Medulla oblongata (tissue), 1 donor: Measurements from ENCODE around the gene GNG3.
"Not testable (repeated sequence)": the region's sequence is repeated elsewhere in the genome, so short reads cannot be mapped to it uniquely, and the experiment has no call there.

ENCODE experiments used
- DNase-seq: peaks from one replicate; pipeline ENCODE4 v3.0.0-alpha.2; 2015; ENCODE audit errors: extremely low spot score

The GNG3 gene

DNA sequence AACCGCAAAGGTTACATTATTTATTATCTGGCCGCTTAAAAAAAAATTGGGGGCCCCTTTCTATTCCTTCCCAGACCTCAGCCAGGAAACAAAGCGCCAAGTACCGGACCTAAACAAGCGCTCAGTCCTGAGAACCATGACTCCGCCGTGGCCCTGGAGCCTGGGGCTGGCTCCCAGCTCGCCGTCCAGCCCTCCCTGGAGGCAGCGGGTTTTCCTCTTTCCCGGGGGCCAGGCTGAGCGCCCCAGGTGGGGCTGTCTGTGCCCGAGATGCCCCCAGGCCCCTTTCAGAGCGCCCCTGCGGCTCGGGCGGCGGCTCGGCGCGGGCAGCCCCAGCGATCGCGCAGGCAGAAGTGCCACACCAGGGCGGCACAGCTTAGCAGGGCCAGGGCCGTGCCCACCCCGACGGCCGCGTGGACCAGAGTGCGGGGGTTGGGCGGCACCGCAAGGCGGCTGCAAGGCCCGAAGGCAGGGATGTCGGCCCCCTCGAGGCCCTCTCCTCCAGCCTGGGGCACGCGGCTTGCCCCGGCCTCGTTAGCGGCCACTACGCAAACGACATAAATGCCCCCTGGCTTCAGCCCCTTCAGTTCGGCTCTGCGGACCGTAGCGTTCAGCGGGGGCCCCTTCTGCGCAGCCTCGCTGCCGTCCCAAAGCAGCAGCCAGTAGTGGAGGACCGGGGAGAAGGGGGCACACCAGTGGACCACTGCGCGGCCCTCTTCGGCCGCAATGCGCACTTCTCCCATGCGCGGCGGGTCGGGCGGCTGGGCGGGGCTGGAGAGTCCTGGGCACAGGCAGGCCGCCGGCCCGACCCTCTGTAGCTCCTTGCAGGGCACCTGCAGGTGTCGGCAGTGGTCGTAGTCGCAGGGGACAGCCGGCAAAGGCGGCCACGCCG lies 19.7 kb upstream of the GNG3 start:
- DNase-seq, result no peak

DNA sequence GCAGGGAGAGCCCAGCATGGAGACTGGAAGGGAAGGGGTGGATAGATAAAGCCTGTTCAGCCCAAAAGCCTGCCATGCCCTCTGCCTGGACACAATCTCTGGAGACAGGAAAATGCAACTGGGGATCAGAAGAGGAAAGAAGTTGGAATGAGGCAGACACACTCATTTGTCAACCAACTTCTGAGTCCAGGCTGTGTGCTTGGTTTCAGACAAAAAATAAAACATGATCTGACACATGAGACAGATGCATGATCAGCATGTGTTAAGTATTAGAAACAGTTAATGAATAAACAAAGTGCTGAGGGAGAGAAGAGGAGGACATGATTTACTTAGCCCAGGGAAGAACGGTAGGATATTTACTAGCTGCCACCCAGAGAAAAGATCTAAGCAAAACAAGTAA lies 19.0 kb upstream of the GNG3 start:
- no peak for DNase-seq

DNA sequence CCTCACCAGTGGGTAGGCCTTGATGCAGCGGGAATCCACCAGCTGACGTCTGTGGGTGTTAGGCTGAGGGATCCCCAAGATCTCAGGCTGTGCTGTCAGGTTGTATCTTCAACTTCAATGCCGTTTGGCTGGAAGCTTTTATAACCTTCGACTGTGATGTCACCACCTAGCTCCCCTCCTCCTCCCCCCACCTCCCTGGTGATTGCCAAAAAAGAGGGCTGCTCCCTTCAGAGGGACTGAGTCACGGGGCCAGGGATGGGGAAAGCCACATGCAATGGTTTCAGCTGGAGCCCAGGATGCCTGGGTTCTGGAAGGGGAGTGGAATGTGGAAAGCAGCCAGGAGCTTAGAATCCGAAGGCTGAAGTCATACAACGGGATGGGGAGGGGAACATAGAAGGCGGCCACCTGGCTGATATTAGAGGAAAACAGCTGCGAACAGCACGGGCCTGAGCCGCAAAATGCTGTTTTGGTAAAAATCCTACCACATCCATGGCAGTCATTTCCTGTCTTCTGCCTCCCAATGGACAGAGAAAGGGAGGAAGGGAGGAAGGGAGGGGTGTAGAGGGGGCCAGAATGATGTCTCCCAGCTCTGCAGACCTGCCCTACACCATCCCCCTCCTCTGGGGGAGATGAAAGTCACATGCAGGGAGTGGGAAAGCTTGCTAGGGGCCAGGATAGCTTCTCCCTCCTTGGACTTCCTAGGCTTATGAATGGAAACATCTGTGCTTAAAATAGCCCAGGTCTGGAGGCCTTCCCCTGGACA lies 17.9 kb upstream of the GNG3 start, which contains the start of gene LRRN4CL:
Gene LRRN4CL (minus strand): TSS at position 110 of the 763 bp plus-strand sequence. CDS start 1,022 bp downstream, outside the sequence.
- DNase-seq, result no peak

DNA sequence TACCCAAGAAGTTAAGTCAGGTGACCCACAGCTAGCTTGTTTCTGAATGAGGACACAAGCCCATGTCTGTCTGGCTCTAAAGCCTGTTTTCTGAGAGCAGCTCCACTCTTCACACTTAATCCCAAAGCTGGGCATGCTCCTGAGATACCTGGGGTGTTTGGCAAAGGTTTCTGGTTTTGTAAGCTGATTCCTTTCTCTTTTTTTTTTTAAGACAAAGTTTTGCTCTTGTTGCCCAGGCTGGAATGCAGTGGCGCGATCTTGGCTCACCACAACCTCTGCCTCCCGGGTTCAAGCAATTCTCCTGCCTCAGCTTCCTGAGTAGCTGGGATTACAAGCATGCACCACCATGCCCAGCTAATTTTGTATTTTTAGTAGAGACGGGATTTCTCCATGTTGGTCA lies 13.9 kb upstream of the GNG3 start:
- not testable (repeated sequence) for DNase-seq

DNA sequence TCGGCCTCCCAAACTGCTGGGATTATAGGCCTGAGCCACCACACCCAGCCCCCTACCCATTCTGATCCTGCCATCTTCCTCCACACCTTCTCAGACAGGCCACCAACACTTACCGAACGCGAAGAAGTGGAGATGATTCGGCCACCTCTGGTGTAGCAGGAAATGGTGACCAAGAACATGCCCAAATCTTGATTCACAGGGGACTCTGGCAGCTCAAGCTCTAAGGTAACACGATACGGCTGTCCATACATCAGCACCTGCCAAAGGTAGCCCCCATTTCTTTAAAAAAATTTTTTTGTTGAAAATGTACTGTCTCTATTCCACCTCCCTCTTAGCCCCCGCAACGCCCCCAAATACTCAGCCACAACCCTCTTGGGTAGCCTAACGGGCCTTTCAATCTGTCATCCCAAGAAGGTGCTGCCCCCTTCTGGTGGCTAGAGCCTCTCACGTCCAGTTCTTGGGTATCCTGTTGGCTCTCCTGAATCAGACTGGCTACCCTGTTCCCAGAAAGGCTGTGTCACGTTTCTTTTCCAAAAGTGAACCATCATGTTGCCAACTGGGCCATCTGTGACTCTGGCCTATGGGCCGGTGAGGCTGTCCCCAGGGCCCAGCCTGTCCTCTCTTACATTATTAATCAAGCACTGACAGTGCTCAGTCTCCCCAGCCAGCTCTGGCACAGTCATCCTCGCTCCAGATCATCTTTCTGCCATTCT lies 12.9 kb upstream of the GNG3 start:
- DNase-seq, result peak; percentile 90

DNA sequence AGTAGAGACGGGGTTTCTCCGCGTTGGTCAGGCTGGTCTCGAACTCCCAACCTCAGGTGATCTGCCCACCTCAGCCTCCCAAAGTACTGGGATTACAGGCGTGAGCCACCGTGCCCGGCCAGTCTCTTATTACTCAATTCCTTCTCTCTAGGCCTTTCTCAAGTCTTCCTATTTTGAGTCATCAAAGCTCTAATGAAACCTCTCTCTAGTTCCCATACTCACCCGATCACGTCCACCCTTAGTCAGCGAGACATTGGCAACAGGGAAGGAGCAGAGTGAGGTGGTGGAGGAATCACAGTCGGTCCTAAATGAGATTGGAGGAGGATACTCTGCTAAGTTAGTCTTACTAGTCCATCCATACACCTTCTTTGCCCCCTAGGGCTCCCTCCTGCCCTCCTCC lies 5.2 kb upstream of the GNG3 start:
- DNase-seq, result no peak

DNA sequence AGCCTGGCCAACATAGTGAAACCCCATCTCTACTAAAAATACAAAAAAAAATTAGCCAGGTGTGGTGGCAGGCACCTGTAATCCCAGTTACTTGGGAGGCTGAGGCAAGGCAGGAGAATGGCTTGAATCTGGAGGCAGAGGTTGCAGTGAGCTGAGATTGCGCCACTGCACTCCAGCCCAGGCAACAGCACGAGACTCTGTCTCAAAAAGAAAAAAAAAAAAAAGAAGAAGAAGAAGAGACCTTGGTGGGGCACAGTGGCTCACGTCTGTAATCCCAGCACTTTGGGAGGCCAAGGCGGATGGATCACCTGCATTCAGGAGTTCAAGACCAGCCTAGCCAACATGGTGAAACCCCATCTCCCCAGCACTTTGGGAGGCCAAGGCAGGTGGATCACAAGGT lies 3.6 kb upstream of the GNG3 start:
- not testable (repeated sequence) for DNase-seq

DNA sequence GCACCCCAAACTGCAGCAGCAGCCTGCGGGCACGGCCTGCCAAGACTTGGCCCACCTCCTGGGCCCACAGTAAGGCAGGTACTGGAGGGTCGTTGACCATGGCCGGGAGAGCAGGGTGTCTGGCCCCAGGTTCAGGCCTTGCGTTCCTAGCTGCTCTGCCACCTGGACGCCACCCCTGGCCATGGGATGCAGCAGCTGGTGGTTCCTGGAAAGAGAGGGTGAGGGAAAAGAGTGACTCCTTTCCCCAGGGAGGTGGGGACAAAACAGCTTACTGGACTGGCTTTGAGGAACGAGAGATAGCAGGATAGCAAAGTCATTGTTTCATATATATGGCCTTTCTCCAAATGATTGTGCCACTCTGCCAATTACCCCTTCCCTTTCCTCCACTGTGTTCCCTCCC lies 2.1 kb upstream of the GNG3 start:
- no peak for DNase-seq

DNA sequence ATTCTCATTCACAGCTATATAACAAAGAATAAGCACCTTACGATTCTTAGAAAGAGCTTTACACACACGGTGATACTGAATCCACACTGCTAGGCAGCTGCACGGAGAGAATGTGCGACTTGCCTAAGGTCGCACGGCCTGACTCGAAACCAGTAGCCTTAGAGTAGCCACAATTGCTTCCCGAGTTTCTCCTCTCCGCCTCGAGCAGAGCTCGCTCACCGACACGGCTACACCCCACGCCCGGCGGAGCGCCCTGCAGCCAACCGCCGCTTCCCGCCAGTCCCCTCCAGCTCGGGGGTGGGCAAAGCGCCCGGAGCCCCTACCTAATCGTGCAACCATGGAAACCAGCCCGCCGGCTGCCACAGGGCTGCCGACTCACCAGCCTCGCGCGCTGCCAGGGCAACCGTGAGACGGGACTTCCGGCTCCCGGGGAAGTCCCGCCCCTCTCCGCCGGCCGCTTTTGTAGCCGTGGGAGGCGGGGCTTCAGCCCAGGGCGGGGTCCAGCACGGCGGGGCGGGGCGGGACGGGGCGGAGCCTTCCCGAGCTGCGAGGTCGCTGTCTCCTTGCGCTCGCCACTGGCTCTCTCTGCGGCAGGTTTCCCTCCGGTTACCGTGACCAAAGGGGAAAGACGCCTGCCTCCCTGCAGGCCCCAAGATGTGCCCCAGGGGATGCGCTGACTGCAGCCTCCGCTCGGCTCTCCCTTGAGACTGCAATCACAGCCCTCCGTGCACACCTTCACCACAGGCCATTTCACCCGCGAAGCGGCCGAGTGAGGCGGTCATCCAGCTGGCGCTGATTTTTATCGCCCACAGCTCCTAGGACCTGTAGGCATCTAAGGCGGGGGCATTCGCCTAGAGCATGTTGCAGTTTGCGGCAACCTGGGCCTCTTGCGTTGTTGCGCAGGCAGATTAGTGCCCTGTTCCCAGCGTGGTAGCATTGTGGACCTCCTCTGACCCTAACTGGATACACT lies 1.3 kb upstream of the GNG3 start:
- peak; percentile 96 for DNase-seq

DNA sequence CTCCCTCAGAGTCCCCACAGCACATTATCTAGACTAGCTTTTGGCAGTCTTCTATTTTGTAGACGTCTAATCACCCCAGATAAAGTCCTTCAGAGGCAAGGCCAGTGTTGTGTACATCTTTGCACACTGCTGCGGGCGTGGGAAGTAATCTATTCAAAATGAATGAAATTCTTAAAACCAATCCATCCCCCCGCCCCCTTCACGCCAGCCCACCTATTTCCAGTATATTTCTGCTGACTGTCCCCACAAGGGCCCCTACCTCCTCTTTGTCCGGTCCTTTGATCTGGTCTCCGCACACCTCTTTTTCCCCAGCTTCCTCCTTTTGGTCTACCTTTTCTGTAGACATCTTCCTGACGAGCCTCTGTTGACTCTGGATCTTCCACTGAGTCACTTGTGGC lies 627 bp upstream of the GNG3 start:
- no peak for DNase-seq

DNA sequence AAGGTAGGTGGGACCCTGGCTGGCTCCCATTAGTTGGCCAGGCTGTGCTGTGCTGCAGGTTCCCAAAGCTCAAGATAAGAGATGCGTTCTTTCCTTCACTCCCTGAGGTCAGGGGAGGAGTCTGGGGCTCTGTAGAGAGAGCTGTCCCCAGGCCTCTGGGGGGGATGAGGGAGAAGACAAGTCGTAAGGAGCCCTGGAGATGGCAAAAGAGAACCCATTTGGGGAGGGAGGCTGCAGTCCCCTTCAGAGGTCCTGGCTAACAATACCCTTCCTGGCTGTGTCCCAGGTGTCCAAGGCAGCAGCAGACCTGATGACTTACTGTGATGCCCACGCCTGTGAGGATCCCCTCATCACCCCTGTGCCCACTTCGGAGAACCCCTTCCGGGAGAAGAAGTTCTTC lies 916 bp downstream of the GNG3 start:
- DNase-seq, result no peak

DNA sequence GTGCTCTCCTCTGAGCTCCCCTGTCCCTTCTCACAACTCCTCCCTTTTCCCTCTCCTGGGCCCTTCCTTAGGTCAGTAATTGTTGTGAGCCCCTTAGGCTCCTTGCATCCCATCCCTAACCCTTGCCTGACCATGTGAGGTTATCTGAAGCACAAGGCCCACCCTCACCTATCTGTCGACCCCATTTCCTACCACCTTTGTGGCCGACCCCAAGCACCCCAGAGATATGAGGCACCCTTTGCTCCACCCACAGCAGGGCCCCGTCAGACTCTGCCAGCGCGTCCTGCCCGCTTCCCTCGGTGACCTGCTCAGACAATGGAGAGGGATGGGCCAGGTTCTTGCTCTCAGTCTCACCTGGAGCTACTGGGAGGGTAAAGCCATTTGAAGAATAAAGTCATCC lies 1.3 kb downstream of the GNG3 start:
- no peak for DNase-seq

DNA sequence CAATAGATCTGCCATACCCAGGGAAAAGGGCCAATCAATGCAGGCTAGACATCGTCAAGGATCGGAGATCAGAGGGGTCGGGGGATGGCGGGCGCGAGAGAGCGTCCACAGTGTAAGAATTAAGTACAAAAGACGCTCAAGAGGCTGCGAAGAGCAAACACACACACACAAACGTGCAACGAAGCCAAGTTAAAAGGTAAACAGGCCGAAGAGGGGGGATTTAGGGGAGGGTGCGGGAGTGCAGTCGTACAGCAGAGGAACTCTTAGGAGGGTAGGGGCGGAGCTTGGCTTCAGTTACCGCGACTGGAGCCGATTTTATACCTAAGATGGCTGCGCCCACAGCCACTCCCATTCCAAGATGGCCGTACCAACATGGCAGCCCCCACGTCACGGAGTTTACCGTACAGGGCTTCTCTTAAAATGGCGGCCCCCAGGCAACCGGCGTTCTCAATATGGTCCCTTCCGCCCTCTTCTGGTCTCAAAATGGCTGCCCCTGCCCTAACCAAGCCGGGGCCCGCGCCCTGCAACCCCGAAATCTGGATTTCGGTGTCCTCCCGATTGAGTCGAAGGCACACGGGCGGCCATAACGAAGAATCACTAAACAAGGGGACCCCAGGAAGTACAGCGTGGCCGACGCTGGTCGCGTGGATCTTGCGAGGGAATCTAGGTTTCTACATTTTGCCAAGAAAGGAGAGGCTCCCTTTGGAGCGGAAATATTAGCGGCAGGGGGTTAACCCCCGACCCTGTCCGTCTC lies 1.9 kb downstream of the GNG3 start:
- peak; percentile 98 for DNase-seq

DNA sequence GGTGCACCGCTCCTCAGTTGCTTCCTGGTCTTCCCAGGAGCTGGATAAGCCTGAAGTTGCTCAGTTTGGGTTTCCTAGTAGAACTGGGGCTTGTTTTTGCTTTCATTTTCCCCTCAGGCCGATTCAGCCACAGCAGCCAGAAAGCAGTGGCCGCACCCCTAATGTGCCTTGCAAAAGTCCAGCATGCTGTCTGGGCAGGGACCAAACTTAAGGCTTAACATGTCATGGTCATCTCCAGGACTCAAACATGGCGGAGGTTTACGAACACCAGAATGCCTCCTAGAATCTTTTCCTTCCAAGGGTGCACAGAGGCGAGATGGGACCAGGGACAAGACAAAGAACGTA lies 2.5 kb downstream of the GNG3 start:
- no peak for DNase-seq

DNA sequence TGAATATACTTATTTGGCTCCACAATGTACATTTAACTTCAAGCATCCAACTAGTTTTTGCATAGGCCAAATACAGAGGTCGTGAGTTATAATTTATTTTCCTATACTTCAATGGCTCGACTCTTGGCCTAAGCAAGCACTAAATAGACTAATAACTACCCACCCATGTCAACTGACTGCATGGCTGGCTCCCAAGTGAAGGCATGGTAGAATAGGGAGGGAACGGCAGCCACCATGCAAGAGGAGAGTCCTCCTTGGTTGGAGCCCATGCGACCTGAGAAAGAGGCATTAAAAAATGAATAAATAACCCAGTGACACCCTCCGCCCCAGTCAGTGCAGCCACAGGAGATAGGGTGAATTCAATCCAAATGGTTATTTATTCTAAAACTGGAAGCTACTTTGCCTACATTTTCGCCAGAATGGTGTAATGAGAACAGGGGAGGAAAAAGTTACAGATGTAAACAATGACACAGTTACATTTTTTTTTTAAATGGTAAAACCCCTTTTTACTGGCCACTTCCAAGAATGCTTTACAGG lies 4.9 kb downstream of the GNG3 start:
- DNase-seq, result no peak

DNA sequence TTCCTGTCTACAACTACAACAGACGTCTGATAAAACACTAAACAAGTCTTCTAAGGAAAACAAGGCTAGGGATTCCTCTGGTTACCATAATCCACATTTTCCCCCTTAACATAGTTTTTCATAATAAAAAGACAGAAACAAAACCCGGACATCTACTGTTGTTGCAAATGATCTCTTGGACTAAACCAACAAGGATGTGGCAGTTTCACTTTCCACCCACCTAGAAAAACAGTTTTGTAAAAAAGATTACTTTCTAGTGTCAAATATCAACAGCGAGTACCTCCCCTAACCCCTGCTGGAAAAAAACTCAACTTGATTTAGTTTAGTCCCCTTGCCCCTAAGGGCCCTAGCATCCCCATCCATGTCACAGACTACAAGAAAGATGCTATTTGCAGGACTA lies 5.4 kb downstream of the GNG3 start:
- DNase-seq, result no peak

DNA sequence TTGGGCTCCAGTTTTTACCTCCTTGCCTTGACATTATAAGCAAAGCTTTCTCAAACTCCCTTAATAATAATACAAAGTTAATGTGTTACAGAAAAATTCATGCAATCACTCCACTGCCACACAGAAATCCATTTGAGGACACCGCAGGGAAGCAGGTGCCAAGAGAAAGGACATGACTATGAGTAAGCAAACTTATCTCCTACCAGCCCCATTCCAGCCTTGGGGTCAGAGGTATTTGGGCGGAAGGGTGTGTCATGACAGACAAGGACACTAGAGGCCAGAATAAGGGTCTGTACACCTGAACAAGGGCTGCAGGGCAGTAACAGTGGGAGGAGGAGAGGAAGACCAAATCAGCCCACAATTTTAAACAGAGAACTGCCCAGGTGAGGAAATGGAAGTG lies 5.9 kb downstream of the GNG3 start:
- no peak for DNase-seq

DNA sequence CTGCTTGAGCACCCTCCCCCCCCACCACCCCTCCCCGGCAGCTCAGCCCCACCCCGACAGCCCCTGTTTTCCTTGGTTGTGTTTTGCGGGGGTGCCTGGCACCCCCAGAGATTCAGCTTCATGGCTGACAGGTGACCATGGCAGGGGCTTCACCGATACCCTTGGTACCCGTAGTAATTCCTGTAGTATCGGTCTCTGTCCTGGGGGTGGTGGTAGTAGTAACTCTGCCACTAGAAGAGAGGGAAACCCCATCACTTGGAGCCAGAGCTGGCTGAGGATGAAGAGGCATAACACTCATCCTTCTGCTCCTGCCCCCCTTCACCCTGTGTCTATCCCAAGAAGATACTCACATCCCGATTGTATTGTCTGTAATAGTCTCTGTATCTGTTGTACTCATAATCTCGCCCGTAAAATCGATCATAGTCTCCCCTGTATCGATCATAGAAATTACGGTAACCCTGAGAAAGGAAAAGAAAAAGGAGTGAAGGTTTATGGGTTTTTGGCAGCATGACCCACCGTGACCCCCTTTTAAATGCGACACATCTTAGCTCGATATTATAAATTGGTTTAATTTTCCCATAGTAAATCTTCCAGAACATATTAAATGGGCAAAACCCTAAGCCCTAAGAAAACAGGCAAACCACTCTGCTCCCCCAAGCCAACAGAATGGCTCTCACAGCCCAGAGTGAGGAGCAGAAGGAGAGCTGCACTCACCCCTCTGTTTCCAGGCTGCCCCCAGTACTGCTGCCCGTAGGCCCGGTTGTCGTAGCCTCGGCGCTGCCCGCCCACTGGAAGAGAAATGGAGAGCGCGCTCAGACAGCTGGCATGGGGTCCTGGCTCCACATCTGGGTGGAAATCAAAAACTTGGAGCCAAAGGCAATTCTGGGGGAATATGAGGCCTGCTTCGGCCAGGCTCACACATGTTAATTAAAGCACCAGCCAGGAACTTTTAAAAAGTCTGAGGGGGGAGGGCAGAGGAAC lies 8.0 kb downstream of the GNG3 start:
- DNase-seq, result no peak

DNA sequence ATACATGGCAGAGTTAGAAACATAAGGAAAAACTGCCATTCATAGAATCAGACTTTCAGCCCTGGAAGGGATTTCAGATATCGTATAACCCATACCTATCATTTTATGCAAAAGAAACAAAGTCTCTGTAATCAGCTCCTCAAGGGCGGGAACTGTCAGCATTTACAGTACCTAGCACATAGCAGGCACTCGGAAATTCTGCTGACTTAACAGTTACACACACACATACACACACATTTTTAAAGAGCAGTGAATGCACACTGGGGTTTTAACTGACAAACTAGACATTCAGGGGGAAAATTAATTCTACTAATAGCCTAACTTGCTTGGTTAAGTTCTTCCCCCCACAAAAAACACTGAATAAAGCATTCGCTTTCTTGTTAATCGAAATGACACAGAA lies 8.7 kb downstream of the GNG3 start:
- DNase-seq, result no peak
